Measurements from ENCODE around the gene LTB4R.

The LTB4R gene

DNA sequence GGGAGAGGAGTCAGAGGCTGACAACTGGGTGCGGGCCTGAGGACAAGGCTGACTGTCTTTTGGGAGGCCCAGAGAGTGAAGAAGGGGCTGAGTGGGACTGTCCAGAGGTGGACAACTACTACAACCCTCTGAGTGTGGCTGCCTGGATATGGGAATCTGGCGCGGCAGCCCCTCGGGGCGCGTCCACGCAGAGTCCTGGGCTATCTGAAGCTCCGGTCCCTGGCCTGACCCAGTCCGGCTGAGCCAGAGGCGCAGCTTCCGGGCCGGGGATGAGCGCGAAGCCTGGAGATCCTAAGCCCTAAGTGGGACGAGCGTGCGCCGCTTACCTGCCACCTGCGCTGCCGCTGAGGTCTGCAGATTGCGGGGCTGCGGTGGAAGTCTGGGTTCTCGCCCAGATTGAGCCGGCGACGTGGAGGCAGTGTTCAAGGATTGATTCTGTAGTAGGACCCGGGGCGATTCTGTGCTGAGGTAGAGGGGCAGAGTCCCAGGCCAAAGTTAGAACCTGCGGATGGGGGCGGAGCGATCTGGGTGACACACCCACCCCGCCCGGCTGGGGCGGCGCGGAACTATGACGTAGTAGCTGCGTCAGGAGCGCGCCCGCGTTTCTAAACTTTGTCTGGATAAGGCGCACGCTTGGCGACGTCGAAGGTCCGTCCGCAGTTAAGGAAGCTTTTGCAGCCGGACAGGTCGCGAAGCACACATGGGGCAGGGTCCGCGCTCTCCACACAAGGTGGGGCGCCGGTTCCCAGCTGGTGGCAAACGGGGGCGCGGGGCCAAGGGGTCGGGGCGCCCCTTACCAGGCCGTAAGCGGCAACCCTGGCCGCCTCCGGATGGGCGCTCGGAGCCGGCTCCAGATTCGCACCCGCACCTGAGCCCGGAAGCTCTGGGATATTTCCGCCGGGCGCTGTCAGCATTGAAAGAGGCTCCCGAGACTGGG is 11.8 kb upstream of the LTB4R start, which contains the start of the genes DHRS1 and NOP9:
Gene DHRS1, minus strand, starts transcription at position 526 of the 937 bp plus-strand sequence. CDS start 674 bp downstream, outside the sequence.
Gene NOP9, plus strand, starts transcription at position 596 of the 937 bp plus-strand sequence. Its CDS starts 105 bp downstream, at position 701.
- H3K36me3 ChIP-seq, result peaks cover 44 to 54% (median 45%) of the 10 kb centered on the region in 3 donors
- H3K4me1 ChIP-seq, result peaks cover 0 to 34% (median 25%) of the 10 kb centered on the region in 4 donors
- H3K9me3 ChIP-seq, result no peaks in the 10 kb centered on the region
- peak; percentile 89 to 92 for DNase-seq
- intact Hi-C loops (cut with DNase I; ENCODE audit: low total_unique reads), result loop anchor here (5.0 kb wide), 1 partner anchor 57 kb away; the partner anchor contains the start of gene TINF2
- no peaks in the 10 kb centered on the region for H3K27me3 ChIP-seq
- TF ChIP-seq, protein P1, sequence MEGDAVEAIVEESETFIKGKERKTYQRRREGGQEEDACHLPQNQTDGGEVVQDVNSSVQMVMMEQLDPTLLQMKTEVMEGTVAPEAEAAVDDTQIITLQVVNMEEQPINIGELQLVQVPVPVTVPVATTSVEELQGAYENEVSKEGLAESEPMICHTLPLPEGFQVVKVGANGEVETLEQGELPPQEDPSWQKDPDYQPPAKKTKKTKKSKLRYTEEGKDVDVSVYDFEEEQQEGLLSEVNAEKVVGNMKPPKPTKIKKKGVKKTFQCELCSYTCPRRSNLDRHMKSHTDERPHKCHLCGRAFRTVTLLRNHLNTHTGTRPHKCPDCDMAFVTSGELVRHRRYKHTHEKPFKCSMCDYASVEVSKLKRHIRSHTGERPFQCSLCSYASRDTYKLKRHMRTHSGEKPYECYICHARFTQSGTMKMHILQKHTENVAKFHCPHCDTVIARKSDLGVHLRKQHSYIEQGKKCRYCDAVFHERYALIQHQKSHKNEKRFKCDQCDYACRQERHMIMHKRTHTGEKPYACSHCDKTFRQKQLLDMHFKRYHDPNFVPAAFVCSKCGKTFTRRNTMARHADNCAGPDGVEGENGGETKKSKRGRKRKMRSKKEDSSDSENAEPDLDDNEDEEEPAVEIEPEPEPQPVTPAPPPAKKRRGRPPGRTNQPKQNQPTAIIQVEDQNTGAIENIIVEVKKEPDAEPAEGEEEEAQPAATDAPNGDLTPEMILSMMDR (IDR thresholded peaks at IDR 0.05), result no peak
- H3K27ac ChIP-seq, result peak within 1 kb of the TSS; percentile 76 to 85
- H3K4me3 ChIP-seq, result peak within 1 kb of the TSS; percentile 91 to 96

DNA sequence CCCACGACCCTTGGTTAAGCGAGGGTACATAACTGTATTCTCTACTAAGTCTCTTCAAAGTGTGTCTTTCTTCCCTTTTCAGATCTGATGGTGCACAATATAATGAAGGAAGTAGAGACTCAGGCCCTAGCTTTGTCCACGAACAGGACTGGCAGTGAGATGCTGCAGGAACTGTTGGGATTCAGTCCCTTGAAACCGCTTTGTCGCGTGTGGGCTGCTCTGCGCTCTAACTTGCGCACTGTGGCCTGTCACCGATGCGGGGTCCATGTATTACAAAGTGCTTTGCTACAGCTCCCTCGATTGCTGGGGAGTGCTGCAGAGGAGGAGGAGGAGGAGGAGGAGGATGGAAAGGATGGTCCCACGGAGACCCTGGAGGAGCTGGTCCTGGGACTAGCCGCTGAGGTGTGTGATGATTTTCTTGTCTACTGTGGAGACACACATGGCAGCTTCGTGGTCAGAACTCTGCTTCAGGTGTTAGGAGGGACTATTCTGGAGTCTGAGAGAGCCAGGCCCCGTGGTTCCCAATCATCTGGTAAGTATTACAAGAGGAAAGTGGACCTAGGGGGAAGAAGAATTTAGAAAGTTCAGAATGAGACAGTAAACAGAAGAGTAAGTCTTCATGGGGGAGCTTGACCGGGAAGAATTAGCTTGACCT is 10.8 kb upstream of the LTB4R start:
- Histone ChIP-seq H3K4me3 (peak overlapping the region; percentile 91 to 96), H3K9me3 (no peaks in the 10 kb centered on the region), H3K27me3 (no peaks in the 10 kb centered on the region), H3K27ac (peak overlapping the region; percentile 76 to 85), H3K36me3 (peaks cover 49 to 54% (median 51%) of the 10 kb centered on the region in 3 donors), H3K4me1 (peaks cover 0 to 34% (median 25%) of the 10 kb centered on the region in 4 donors)
- intact Hi-C loops (cut with DNase I; ENCODE audit: low total_unique reads), result no loop called here
- TF ChIP-seq, protein P1 (IDR thresholded peaks at IDR 0.05), result no peak
- no peak for DNase-seq

DNA sequence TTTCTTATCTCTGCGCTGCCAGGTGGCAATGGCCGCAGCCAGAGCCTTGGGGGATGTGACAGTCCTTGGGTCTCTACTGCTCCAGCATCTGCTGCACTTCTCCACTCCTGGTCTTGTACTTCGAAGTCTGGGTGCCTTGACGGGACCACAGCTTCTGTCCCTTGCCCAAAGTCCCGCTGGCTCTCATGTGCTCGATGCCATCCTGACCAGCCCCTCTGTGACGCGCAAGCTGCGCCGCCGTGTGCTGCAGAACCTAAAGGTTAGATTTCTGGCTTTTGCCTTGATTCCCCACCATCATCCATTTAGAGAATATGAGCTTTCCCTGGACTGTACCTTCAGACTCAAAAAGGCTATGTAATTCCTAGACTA is 7.3 kb upstream of the LTB4R start:
- TF ChIP-seq, protein P1 (IDR thresholded peaks at IDR 0.05), result no peak
- no peak overlapping the region for H3K27ac ChIP-seq

DNA sequence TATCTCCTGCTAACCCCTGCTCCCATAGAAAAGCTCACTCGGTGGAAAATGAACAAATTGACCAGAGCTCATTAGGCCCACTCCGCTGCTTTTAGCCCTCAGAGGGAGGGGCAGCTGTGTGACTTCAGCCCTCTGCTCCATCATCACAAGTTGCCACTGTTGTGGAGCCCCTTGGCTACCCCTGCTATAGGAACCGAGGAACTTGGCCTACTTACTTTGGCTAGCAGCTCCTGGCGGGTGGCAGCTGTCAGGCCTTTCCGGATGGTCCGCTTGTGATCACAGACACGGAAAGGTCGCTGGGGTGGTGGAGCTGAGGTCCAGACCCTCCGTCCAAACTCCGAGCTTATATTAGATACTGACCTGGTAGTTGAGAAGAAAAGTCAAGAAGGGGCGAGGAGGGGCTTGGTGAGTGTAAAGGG is 4.1 kb upstream of the LTB4R start:
- H3K27me3 ChIP-seq, result no peaks in the 10 kb centered on the region
- H3K36me3 ChIP-seq, result peaks cover 43 to 57% (median 51%) of the 10 kb centered on the region in 3 donors
- TF ChIP-seq, protein P1 (IDR thresholded peaks at IDR 0.05), result no peak
- no peak overlapping the region for H3K27ac ChIP-seq
- no peaks in the 10 kb centered on the region for H3K9me3 ChIP-seq
- intact Hi-C loops (cut with DNase I; ENCODE audit: low total_unique reads), result no loop called here
- H3K4me1 ChIP-seq, result peaks cover 0 to 29% (median 16%) of the 10 kb centered on the region in 4 donors
- no peak for DNase-seq
- H3K4me3 ChIP-seq, result no peak overlapping the region

More for the DNA sequence above, 7.3 kb upstream of the LTB4R start:
- H3K36me3 ChIP-seq, result peaks cover 52 to 65% (median 59%) of the 10 kb centered on the region in 3 donors
- intact Hi-C loops (cut with DNase I; ENCODE audit: low total_unique reads), result no loop called here
- no peak overlapping the region for H3K4me3 ChIP-seq
- no peaks in the 10 kb centered on the region for H3K27me3 ChIP-seq
- no peak for DNase-seq
- no peaks in the 10 kb centered on the region for H3K9me3 ChIP-seq
- peaks cover 0 to 22% (median 18%) of the 10 kb centered on the region in 4 donors for H3K4me1 ChIP-seq

DNA sequence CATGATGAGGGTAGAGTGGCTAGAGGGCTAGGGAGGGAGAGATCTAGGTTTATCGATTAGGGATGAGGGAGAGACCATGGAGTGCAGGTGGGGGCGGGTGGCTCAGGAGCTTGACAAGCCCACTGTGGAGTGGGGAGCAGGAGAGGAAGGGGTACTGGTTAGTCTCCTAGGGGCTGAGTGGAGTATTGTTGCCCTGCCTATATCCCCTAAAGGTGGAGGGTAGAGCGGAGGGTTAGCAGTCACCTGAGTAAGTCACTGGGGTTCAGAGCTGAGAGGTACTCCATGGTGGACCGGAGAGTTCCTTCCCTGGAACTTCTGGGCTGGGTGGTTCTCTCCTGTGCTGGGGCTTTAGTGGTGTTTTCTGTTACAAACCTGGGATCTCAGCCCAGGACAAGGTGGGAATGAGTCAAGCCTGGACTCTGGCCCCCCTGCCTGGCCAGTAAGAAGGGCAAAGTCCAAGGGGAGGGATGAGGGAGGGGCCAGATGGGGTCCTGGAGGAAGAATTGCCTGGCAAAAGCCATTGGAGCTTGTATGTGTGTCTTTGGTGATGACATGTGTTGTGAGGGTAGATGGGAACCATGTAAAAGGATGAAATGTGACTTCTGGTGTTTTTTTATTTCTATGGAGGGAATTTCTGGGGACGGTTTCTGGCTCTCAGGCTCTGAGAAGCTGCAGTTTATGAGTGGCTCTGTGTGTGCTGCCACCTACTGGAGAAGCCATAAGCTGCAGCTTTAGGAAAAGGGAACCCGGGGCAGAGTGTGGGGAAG is 3.5 kb upstream of the LTB4R start, which contains the start of gene CIDEB:
Gene CIDEB, minus strand, starts transcription at position 403 of the 767 bp plus-strand sequence. Its CDS starts 119 bp downstream, at position 284.
- intact Hi-C loops (cut with DNase I; ENCODE audit: low total_unique reads), result no loop called here
- H3K27ac ChIP-seq, result no peak within 1 kb of the TSS
- no peaks in the 10 kb centered on the region for H3K27me3 ChIP-seq
- H3K9me3 ChIP-seq, result no peaks in the 10 kb centered on the region
- TF ChIP-seq, protein P1 (IDR thresholded peaks at IDR 0.05), result peak; percentile 71 to 90
- H3K4me1 ChIP-seq, result peaks cover 0 to 29% (median 16%) of the 10 kb centered on the region in 4 donors
- no peak within 1 kb of the TSS for H3K4me3 ChIP-seq
- H3K36me3 ChIP-seq, result peaks cover 37 to 51% (median 46%) of the 10 kb centered on the region in 3 donors
- peak in 1 of 2 donors; percentile 61 for DNase-seq
